MM.1S (cell line): Measurements from ENCODE around the gene RANBP2.
"Not testable (repeated sequence)": the region's sequence is repeated elsewhere in the genome, so short reads cannot be mapped to it uniquely, and the experiment has no call there.

ENCODE experiments used
- CTCF ChIP-seq: fragments of 300-600 bp; sonication (generic); IDR thresholded peaks from 2 replicates; pipeline ENCODE4 v1.5.1; 2016; ENCODE audit warnings: antibody characterized with exemption, low read length, mixed read lengths
- EZH2 ChIP-seq: fragments of 300-600 bp; sonication (generic); optimal IDR thresholded peaks from 2 replicates; pipeline ENCODE3; 2017; ENCODE audit warnings: low read depth, mild to moderate bottlenecking, antibody characterized with exemption, low read length, mixed read lengths

- not testable (repeated sequence) for TF ChIP-seq CTCF, EZH2
Measured at GRCh38 chr2:108672200-108672805, 47.0 kb upstream of the RANBP2 start.
